DMS 273 (cell line): ENCODE results near the gene RGSL1.
"Not testable (repeated sequence)": the region's sequence is repeated elsewhere in the genome, so short reads cannot be mapped to it uniquely, and the experiment has no call there.

Source experiments
- DNase-seq: peaks from one replicate; lab custom pipeline; 2025; ENCODE audit not compliant: unreplicated experiment; lab: John Stamatoyannopoulos, UW

The RGSL1 gene

GRCh38 chr1:182446033-182446669 lies 3.8 kb upstream of the RGSL1 start:
- peak; percentile 76 for DNase-seq

DNA sequence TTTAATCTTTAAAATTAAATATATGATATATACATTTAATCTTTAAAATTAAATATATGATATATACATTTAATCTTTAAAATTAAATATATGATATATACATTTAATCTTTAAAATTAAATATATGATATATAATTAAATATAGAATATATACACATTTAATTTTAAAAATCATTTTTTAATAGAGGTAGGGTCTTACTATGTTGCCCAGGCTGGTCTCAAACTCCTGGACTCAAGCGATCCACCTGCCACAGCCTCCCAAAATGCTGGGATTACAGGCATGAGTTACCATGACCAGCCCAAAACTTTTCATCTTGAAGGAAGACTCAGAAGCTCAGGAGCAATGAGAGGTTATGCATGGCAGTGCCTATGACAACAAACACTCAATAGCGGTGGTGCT lies 2.8 kb upstream of the RGSL1 start:
- DNase-seq, result not testable (repeated sequence)

DNA sequence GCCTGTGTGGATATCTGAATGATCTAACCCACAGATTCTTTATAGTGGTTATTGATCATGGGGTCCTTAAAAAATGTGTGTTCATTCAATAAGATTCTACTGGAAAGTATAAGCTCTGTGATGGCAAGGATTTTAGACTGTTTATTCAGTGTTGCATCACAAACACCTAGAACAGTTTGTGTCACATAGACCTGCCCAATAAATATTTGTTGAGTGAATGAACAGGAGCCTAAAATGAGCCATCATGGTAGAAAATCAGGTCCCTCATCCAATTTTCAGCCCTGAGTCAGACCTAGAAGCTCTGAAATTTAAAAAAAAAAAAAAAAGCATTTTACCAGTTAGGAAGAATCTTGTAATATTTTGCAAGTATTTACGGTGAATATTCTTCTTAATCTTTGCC lies 2.3 kb upstream of the RGSL1 start:
- no peak for DNase-seq

DNA sequence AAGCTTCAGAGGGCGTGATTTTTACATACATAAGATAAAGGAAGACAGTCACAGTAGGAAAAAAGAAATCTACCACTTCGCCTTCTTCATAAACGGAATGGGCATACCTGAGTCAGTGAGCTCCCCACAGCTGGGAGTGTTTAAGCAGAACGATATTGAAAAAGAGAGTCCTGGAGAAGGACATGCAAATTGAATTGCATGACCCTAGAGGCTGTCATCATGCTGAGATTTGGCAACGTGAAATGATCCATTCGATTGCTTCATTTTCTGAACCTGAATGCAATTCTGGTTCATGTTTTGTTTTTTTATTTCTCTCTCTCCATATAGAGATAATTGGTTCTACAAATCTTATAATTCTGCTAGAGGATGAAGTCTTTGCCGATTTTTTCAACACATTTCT lies 3.7 kb downstream of the RGSL1 start:
- no peak for DNase-seq

GRCh38 chr1:182457844-182458243 lies 7.9 kb downstream of the RGSL1 start:
- no peak for DNase-seq

- DNase-seq, result no peak
Observed at GRCh38 chr1:182459949-182460348, 10.0 kb downstream of the RGSL1 start.

GRCh38 chr1:182460550-182460951 lies 10.6 kb downstream of the RGSL1 start:
- no peak for DNase-seq

DNA sequence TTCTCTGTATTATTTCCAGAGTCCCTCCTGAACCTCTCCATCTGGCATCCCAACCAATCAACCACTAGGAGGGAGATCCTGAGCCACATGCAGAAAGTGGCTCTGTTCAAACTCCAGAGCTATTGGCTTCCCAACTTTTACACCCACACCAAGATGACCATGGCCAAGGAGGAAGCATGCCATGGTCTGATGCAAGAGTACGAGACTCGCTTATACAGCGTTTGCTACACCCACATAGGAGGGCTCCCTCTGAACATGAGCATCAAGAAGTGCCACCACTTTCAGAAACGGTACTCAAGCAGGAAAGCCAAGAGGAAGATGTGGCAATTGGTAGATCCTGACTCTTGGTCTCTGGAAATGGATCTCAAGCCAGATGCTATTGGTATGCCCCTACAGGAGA lies 23.6 kb downstream of the RGSL1 start:
- no peak for DNase-seq

GRCh38 chr1:182476625-182477024 lies 26.7 kb downstream of the RGSL1 start:
- no peak for DNase-seq

DNA sequence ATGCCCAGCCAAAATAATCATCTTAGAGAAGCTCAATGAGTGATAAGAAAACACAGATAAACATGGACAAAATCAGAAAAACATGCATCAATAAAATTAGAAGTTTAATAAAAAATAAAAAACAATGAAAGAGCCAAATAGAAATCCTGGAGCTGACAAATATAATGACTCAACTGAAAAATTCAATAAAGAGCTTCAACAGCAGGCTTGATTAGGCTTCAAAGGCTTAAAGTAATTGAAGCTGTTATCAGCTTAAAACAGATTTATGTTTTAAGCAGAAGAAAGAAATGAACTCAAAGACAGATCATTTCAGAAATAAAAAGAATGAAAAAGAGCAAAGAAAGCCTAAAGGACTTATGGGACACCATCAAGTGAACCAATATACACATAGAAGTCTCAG lies 28.3 kb downstream of the RGSL1 start:
- DNase-seq, result no peak

- DNase-seq, result no peak
Observed at GRCh38 chr1:182484067-182484466, 34.1 kb downstream of the RGSL1 start.

DNA sequence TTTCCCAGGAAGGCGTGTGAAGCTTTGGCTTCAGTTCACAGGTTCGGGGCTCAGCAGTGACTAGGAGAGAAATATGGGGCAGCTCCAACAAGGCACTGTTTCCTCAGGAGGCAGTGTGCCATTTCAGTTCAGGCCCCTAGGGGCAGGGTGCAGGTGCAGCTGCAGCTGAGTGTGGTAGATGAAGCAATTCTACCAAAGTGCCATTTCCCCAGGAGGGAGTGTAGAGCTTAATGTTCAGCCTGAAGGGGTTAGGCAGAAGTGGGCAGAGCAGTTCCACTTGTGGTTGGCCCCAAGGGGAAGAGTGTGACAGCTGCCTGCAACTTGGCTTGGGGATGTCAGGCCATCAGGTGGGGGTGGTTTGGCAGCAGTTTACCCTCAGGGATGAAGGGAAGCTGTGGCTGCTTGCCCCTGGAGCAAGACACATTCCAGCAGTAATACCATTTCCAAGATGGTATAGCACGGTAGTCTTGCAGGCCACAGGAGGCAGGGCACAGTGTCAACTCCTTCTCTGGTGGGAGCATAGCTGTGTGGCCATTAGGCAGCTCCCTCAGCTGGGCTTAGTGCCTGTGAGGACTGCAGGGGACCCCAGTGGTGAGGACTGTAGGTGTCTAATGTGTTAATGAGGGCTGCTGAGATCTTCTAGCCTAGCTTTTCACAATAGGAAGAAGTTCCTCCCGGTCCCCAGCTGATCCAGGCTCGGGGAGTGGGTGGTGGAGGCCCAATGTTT lies 34.7 kb downstream of the RGSL1 start:
- peak; percentile 49 for DNase-seq

- no peak for DNase-seq
Observed at GRCh38 chr1:182485861-182486260, 35.9 kb downstream of the RGSL1 start.

DNA sequence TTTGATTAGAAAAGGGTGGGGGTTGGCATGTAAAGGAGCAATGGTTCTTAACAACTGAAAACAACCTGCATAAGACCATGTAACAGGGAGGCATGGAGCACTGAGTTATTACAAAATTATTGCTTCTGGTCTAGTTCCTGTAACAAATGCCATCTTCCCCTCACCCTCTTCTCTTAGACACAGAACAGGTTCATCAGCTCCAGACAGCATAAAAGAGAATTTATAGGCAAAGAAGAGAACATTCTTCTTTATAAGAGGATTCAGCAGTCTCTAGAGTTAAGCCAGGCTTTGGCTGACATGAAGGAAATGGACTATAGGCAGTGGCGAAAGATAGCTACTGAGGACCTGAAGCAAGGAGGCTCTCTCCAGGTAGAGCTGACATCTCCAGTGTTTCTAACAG lies 38.9 kb downstream of the RGSL1 start:
- DNase-seq, result no peak

GRCh38 chr1:182493063-182493462 lies 43.1 kb downstream of the RGSL1 start:
- no peak for DNase-seq

DNA sequence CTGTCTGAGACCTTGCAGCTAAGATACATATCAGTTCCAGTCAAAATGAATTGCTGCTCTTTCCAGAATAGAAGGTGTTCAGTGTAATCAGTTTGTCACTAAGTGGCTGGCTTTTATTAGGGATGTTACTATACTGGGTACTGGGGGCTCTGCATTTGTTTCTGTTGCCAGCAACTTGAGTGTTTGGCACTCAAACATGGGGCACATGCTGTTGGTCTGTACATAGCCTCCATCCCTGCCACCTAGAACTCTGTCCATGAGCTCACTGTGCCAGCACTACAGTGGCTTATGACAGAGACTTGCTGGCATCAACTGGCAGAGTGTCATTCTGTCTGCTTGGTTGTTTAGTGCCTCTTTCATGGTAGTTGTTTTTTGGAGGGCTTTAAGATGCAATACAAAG lies 45.1 kb downstream of the RGSL1 start:
- no peak for DNase-seq

DNA sequence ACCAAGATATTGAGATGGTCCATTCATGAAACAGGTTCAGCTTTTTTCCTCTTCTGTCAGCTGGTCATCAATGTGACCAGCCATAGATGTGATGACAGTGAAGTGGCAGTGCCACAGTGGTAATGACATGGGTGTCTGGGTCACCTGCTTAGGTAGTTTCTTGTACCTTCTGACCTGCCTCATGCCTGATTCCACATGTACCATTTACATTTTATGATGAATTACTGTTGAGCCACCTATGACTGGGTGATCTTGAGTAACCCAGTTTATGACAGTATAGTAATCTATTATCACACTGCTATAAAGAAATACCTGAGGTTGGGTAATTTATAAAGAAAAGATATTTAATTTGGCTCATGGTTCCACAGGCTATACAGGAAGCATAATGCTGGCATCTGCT lies 45.7 kb downstream of the RGSL1 start:
- no peak for DNase-seq

DNA sequence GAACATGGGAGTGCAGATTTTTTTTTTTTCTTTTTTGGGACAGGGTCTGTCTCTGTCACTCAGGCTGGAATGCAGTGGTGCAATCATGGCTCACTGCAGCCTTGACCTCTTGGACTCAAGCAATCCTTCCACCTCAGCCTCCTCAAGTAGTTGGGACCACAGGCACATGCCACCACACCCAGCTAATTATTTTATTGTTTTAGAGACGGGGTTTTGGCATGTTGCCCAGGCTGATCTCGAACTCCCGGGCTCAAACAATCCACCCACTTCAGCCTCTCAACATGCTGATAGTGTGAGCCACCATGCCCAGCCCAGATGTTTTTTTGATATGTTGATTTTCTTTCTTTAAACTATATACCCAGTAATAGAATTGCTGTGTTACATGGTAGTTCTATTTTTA lies 57.7 kb downstream of the RGSL1 start:
- peak; percentile 20 for DNase-seq

- DNase-seq, result no peak
Observed at GRCh38 chr1:182515556-182515955, 65.6 kb downstream of the RGSL1 start.

GRCh38 chr1:182520736-182521135 lies 70.8 kb downstream of the RGSL1 start:
- DNase-seq, result no peak

- no peak for DNase-seq
Observed at GRCh38 chr1:182525342-182525741, 75.4 kb downstream of the RGSL1 start.

GRCh38 chr1:182527680-182528079 lies 77.7 kb downstream of the RGSL1 start:
- DNase-seq, result no peak

DNA sequence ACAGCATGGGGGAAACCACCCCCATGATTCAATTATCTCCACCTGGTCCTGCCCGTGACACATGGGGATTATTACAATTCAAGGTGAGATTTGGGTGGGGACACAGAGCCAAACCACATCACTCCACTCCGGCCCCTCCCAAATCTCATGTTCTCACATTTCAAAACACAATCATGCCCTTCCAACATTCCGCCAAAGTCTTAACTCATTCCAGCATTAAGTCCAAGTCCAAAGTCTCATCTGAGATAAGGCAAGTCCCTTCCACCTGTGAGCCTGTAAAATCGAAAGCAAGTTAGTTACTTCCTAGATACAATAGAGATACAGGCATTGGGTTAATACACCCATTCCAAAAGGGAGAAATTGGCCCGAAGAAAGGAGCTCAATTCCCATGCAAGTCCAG lies 78.3 kb downstream of the RGSL1 start:
- not testable (repeated sequence) for DNase-seq
